ENCODE results near the gene KCNQ1OT1.

DNA sequence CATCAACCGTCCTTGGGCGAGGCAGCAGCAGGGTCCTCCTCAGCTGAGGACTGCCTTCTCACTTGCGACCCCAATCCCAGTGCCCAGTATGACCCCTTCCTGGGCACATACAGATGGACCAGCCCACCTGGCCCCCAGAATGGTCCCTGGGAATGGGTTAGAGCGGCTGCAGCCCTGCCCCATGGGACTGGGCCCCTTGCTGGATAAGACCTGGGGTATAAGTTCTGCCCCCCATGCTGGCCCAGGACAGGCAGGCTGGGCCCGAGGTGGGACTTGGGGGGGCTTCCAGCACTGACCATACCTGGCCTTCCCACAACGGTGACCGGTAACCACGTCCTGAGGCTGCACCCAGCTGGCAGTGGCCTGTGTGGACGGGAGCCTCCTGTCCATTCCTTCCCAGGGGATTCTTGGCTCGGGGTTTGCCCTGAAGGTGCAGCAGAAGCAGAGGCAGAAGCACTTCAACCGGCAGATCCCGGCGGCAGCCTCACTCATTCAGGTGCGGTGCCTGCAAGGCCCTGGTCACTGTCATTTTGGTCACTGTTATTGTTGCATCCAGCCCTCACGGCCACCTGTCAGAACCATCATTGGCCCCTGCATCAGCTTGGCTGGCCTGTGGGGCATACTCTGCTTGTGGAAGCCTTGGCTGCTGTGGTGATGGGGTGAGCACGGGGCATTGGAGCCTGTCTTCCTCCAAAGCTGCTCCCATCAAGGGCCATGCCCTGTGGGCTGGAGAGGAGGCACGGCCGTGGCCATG is 114.8 kb downstream of the KCNQ1OT1 start:
- TF ChIP-seq, protein P1, sequence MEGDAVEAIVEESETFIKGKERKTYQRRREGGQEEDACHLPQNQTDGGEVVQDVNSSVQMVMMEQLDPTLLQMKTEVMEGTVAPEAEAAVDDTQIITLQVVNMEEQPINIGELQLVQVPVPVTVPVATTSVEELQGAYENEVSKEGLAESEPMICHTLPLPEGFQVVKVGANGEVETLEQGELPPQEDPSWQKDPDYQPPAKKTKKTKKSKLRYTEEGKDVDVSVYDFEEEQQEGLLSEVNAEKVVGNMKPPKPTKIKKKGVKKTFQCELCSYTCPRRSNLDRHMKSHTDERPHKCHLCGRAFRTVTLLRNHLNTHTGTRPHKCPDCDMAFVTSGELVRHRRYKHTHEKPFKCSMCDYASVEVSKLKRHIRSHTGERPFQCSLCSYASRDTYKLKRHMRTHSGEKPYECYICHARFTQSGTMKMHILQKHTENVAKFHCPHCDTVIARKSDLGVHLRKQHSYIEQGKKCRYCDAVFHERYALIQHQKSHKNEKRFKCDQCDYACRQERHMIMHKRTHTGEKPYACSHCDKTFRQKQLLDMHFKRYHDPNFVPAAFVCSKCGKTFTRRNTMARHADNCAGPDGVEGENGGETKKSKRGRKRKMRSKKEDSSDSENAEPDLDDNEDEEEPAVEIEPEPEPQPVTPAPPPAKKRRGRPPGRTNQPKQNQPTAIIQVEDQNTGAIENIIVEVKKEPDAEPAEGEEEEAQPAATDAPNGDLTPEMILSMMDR (IDR thresholded peaks at IDR 0.05): no peak
- TF ChIP-seq EZH2 (IDR thresholded peaks at IDR 0.05) (no peak), EZH2phosphoT487 (IDR thresholded peaks at IDR 0.05) (no peak)
